Kidney (tissue), 14 donors: ENCODE results near the gene TNNI3K. TPM values are rescaled to one million over a fixed set of nuclear protein-coding genes. Genes with fewer than 3 reads are reported as not detected.

Source experiments
- DNase-seq, 5 donors: peaks; one replicate each; pipeline ENCODE4 v3.0.0-alpha.2; 2013 to 2020
- FAIRE-seq: peaks from 2 replicates; lab custom pipeline; 2012; peaks lifted over from hg19 to GRCh38; lab: Jason Lieb, UNC
- H3K27ac ChIP-seq, 2 donors: one replicate each; pipeline ENCODE4 v1.7.0; 2013; ENCODE audit warnings: low read depth in 2 of 2, low read length in 2 of 2, inconsistent platforms in 1 of 2
- H3K27me3 ChIP-seq: one replicate; pipeline ENCODE4 v1.7.1; 2013; ENCODE audit warnings: low read length, inconsistent platforms; ENCODE audit not compliant: control insufficient read depth, insufficient read depth
- H3K36me3 ChIP-seq, 3 donors: one replicate each; pipeline versions ENCODE4 v1.7.0 to v1.7.1; 2013; ENCODE audit warnings: low read length in 3 of 3, control low read depth in 1 of 3, inconsistent platforms in 1 of 3; ENCODE audit not compliant: insufficient read depth in 3 of 3, control insufficient read depth in 2 of 3
- H3K4me1 ChIP-seq, 3 donors: one replicate each; pipeline versions ENCODE4 v1.7.0 to v1.7.1; 2013; ENCODE audit warnings: low read length in 3 of 3, inconsistent platforms in 1 of 3, low read depth in 1 of 3; ENCODE audit not compliant: control insufficient read depth in 2 of 3, insufficient read depth in 2 of 3
- H3K4me3 ChIP-seq, 3 donors: one replicate each; pipeline versions ENCODE4 v1.7.0 to v1.8.1; 2013; ENCODE audit warnings: low read length in 3 of 3, control low read depth in 1 of 3, inconsistent platforms in 1 of 3
- H3K9ac ChIP-seq, 3 donors: one replicate each; pipeline versions ENCODE4 v1.7.0 to v1.7.1; 2013; ENCODE audit warnings: low read length in 3 of 3, control low read depth in 1 of 3, inconsistent platforms in 1 of 3
- H3K9me3 ChIP-seq, 3 donors: one replicate each; pipeline versions ENCODE4 v1.7.0 to v1.7.1; 2013; ENCODE audit warnings: low read length in 3 of 3, control low read depth in 1 of 3, inconsistent platforms in 1 of 3; ENCODE audit not compliant: control insufficient read depth in 2 of 3, insufficient read depth in 1 of 3
- intact Hi-C: fragments of 100-400 bp; cut with DNase I; formaldehyde crosslinking; loops from one replicate; pipeline ENCODE4 v1.11.1; 2022
- polyA plus RNA-seq: library from polyadenylated mRNA; stranded (reverse); fragments of 350-450 nt; fragmentation: Illumina TruSeq; extraction: RNeasy Lipid Tissue Mini Kit (QIAGEN cat#74804); gene quantifications from one replicate; pipeline ENCODE4 v1.2.3, GENCODE V29; 2014; ENCODE audit warnings: low read depth, low replicate concordance; ENCODE audit not compliant: insufficient read depth
- total RNA-seq: library from RNA; stranded (reverse); fragmentation: NEBNext Ultra II Directional; extraction: Animal tissue kit (Norgen Biotek cat#: 25700); gene quantifications from one replicate; pipeline ENCODE4 v1.2.1, GENCODE V29; 2021
- TF ChIP-seq, protein P1 (sequence below): IDR thresholded peaks from 3 replicates; pipeline ENCODE4 v1.5.1; 2012; ENCODE audit warnings: mild to moderate bottlenecking, moderate library complexity, borderline replicate concordance; ENCODE audit not compliant: insufficient read depth; ENCODE audit errors: extremely low read depth
- donor health status: control.
- donor health status: control.
- donor health status: control.
- donor health status: control.
- donor health status: control.
- donor health status: DM: yes; HTN: yes; CAD: no.
- donor health status: Normal renal cell carcinoma (clear cell type).

TNNI3K gene
- total and polyA plus RNA-seq, 2 donors from 2014 or later: 1.4 to 2.2 TPM

DNA sequence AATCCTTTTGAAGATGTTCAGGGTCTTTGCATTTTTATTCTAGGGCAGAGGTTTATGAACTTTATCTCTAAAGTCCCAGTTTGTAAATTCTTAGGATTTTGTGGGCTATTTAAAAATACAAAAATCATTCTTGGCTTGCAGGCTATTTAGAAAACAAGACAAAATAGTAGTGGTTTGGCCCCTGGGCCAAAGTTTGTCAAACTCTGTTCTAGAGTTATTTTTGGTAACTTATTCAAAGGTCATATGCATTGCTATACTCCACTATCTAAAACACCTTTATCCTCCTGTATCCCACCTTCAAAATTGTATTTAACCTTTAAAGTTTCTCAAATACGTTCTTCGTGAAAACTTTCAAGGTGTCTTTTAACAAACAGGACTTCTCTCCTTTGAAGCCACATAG, 352.7 kb downstream of the TNNI3K start:
- Histone ChIP-seq H3K27me3 (no peaks in the 10 kb centered on the region), H3K4me1 (no peaks in the 10 kb centered on the region), H3K36me3 (no peaks in the 10 kb centered on the region), H3K9ac (no peak overlapping the region), H3K27ac (no peak overlapping the region), H3K4me3 (no peak overlapping the region), H3K9me3 (no peaks in the 10 kb centered on the region)
- TF ChIP-seq, protein P1, sequence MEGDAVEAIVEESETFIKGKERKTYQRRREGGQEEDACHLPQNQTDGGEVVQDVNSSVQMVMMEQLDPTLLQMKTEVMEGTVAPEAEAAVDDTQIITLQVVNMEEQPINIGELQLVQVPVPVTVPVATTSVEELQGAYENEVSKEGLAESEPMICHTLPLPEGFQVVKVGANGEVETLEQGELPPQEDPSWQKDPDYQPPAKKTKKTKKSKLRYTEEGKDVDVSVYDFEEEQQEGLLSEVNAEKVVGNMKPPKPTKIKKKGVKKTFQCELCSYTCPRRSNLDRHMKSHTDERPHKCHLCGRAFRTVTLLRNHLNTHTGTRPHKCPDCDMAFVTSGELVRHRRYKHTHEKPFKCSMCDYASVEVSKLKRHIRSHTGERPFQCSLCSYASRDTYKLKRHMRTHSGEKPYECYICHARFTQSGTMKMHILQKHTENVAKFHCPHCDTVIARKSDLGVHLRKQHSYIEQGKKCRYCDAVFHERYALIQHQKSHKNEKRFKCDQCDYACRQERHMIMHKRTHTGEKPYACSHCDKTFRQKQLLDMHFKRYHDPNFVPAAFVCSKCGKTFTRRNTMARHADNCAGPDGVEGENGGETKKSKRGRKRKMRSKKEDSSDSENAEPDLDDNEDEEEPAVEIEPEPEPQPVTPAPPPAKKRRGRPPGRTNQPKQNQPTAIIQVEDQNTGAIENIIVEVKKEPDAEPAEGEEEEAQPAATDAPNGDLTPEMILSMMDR: no peak
- intact Hi-C loops: no loop called here
- FAIRE-seq (no peak), DNase-seq (no peak)

DNA sequence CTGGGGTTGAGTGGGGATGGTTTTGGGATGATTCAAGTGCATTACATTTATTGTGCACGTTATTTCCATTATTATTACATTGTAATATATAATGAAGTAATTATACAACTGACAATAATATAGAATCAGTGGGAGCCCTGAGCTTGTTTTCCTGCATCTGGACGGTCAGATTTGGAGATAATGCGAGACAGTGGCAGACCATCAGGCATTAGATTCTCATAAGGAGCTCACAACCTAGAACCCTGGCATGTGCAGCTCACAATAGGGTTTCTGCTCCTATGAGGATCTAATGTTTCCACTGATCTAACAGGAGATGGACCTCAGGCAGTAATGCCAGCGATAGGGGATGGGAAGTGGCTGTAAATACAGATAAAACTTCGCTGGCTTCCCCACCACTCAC, 355.1 kb downstream of the TNNI3K start:
- Histone ChIP-seq H3K27me3 (no peaks in the 10 kb centered on the region), H3K9ac (no peak overlapping the region), H3K27ac (no peak overlapping the region), H3K36me3 (no peaks in the 10 kb centered on the region), H3K4me3 (no peak overlapping the region), H3K4me1 (no peaks in the 10 kb centered on the region), H3K9me3 (no peaks in the 10 kb centered on the region)
- intact Hi-C loops: no loop called here
- FAIRE-seq: no peak
- DNase-seq: no peak
- TF ChIP-seq, protein P1: no peak

DNA sequence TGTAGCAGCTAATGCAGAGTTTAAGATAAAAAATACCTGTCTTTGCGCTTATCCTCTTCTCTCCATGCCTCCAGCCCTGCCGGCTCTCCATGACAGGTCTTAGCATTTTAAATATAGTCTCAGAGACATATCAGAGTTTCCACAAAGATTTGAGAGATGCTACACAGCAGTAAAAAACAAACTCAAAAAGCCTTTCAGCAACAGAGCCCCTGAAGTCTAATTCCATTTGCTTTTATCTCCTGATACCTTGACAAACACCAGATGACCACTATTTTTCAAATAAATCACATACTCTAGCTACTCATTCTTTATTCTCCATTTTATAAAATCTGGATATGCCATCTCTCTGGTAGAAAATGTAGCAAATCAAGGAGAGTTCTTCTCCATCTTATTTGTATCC, 356.8 kb downstream of the TNNI3K start:
- TF ChIP-seq, protein P1: no peak
- no peaks in the 10 kb centered on the region for H3K27me3 ChIP-seq
- no peaks in the 10 kb centered on the region for H3K9me3 ChIP-seq
- no peak overlapping the region for H3K27ac ChIP-seq
- no peak overlapping the region for H3K9ac ChIP-seq
- DNase-seq: no peak
- intact Hi-C loops: no loop called here
- no peaks in the 10 kb centered on the region for H3K36me3 ChIP-seq
- no peaks in the 10 kb centered on the region for H3K4me1 ChIP-seq
- FAIRE-seq: no peak
- H3K4me3 ChIP-seq: no peak overlapping the region

DNA sequence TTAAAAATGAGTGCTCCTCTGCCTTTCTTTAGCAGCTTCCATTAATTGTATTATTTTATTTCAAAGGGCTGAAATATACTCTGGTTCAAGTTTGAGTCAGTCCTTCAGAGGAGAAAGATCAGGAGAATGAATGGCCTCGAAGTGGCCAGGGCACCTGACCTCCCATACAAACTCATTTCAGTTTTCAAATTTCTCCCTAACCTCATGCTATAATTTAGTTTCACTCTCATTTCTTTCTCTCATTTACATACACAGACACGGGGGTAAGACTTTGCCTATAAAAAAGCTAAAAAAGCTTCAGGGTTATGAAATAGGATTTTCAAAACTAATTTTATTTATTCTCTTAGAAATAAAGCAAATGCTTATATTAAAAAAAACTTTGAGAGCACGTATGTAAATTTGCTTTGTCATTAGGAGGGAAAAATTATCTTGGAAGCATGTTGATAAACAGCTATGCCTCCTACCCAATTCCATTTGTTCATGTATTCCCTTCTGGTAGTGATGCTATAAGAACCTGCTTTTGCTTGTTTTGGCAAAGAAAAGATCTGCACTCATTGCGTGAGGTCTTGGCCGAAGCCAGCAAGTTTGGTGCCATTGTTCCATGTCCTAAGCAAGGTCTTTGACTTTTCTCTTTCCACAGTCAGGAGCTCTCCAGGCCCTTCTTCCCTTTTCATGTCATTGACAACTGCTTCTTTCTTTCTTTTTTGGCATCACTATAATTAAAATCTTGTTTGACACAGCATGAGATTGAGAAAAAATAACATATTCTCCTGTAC, 357.6 kb downstream of the TNNI3K start:
- intact Hi-C loops: no loop called here
- Histone ChIP-seq H3K9ac (no peak overlapping the region), H3K36me3 (no peaks in the 10 kb centered on the region), H3K27me3 (no peaks in the 10 kb centered on the region), H3K27ac (no peak overlapping the region), H3K4me3 (no peak overlapping the region), H3K4me1 (no peaks in the 10 kb centered on the region), H3K9me3 (no peaks in the 10 kb centered on the region)
- TF ChIP-seq, protein P1: no peak
- FAIRE-seq (no peak), DNase-seq (no peak)
